ENCODE measurements around the gene MTERF2. TPM values are rescaled to one million over a fixed set of nuclear protein-coding genes. Genes with fewer than 3 reads are reported as not detected.
"Not testable (repeated sequence)": the region's sequence is repeated elsewhere in the genome, so short reads cannot be mapped to it uniquely, and the experiment has no call there.

The MTERF2 gene
- 2.8 TPM for total RNA-seq

- peak; percentile 99 for ATAC-seq
Observed at GRCh38 chr12:106986625-106987389, at the start of gene MTERF2. TSS of gene MTERF2 (minus strand) at chr12:106987146. CDS start at chr12:106978714, 8,432 bp downstream.

DNA sequence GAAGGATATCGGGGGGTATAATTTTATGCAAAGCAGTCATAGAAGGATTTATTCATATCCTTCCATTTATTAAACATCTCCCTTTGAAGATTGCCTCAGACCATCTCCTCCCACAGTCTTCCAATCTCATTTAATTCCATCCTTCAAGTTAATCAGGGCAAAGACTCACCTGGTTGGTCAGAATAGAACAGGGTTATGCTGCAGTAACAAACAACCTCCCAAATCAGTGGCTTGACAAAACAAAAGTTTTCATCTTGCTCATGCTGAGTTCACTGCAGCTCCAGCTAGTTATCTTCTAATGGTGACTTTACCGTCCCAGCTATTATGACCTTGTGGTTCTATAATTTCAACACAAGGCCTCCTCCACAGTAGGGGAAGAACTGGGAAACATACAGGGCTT lies 48.8 kb upstream of the MTERF2 start:
- ATAC-seq, result no peak

DNA sequence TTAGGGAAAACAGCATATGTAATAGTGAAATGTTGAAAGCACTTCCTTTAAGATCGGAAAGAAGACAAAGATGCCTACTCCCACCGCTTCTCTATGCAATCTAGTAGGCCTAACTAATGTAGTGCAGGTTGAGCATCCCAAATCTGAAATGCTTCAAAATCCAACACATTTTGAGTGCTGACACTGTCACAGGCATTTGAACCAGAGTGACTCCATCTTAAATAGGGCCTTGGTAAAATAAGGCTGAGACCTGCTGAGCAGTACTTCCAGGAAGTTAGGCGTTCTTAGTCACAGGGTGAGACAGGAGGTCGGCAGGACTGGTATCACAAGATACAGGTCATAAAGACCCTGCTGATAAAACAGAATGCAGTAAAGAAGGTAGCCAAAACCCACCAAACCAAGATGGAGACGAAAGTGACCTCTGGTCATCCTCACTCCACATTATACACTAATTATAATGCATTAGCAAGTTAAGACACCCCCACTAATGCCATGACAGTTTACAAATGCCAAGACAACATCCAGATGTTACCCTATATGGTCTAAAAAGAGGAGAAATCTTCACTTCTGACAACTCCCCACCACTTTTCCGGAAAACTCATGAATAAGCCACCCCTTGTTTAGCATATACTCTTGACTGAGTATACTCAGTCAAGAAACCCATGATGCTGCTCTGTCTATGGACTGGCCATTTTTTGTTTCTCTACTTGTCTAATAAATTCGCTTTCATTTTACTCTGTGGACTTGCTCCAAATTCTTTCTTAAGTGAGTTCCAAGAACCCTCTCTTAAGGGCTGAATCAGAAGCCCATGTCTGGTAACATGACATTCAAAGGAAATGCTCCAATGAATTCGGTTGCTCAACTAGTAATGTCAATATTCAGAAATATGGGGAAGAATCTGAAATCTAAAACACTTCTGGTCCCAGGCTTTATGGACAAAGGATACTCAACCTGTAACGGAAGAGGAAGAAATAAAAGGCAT lies 47.1 kb upstream of the MTERF2 start:
- ATAC-seq, result no peak

DNA sequence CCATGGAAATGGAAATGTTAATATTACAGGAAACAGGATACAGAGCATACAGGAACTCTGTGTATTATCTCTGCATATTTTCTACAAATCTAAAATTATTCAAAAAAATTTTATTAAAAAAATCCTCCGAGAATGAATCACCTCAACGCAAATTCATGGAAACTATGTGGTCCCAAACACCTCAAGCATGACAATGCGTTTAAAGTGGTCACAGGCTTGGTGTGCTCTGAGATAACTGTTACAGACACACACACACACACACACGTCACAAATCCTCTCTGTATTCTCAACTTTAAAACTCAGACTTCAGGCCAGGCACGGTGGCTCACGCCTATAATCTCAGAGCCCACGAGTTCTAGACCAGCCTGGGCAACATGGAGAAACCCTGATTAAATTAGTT lies 45.3 kb upstream of the MTERF2 start:
- ATAC-seq, result no peak

DNA sequence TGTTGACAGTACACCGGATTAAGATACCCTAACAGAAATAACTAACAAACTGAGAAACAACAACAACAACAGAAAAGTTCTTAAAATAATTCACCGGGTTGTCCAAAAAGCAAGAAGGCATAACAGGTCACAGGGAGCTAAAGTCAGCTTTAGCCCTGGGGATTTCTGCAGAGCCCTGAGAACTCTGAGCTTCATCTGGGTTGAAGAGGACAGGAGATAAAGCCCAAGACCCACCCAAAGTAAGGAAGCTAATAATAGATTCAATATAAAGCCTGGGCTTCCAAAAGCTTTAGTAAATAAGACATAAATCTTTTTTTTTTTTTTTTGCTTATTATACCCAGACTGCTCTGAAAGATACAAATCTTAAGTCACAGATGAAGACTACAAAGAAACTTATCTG lies 44.1 kb upstream of the MTERF2 start:
- ATAC-seq, result no peak

DNA sequence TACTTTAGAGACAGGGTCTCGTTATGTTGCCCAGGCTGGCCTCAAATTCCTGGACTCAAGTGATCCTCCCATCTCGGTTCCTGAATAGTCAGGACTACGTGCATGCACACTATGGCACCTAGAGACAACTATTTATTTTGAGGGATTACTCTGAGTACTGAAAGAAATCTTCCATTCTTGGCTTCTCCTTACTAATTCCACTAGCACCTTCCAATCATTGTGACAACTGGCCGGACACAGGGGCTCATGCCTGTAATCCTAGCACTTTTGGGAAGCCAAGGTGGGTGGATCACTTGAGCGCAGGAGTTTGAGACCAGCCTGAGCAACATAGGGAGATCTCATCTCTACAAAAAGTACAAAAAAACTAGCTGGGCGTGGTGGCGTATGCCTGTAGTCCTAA lies 42.1 kb upstream of the MTERF2 start:
- ATAC-seq, result no peak

- peak; percentile 100 for ATAC-seq
Observed at GRCh38 chr12:107027636-107028053, 40.7 kb upstream of the MTERF2 start.

GRCh38 chr12:107026806-107027635 lies 40.1 kb upstream of the MTERF2 start:
- ATAC-seq, result no peak

- not testable (repeated sequence) for ATAC-seq
Observed at GRCh38 chr12:107026356-107026755, 39.4 kb upstream of the MTERF2 start.

DNA sequence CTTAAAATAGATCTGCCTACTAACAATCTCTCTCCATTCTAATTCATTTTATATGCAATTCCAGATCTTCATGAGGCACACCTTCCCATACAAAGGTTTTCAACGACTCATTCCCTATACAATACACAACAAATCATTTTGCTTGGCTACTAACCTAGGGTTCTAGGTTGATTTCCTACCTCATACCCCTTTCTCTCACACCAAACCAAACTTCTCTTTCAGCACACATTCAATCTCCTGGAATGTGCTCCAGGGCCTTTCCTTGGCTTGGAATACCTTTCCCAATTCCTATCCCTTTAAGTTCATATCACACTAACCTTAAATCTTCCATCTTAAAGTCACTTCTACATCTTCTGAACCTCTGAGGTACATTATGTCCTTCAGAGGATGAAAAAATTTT lies 38.7 kb upstream of the MTERF2 start:
- no peak for ATAC-seq

DNA sequence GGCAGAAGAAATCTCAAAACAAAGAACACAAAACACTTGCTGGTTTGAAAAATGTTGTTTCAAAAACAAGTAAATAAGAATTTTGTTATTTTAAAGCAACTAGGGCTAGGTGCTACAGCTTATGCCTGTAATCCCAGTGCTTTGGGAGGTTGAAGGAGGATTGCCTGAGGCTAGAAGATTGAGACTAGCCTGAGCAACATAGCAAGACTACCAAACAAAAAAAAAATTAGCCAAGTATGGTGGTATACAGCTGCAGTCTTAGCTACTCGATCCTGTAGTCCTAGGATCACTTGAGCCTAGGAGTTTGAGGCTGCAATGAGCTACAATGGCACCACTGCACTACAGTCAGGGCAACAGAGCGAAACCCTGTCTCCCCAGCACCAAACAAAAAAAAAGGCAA lies 32.6 kb upstream of the MTERF2 start:
- ATAC-seq, result no peak

DNA sequence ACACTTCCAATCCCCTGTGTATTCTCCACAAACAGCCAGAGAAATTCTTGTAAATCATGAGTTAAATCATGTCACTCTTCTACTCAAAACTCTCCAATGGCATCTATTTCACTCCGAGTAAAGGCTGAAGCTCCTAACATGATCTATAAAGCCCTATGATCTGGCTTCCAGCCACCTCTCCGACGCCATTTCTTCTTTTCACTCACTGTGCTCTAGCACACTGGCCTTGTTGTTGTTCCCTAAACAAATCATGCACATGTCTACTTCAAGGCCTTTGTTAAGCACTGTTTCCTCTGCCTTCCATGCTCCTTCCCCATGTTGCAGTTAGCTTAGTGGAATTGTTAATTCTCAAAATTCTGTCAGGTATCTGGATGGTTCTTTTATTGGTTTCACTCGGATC lies 30.1 kb upstream of the MTERF2 start:
- ATAC-seq, result no peak

- ATAC-seq, result peak; percentile 98
Observed at GRCh38 chr12:107014055-107014454, 27.1 kb upstream of the MTERF2 start.

- ATAC-seq, result no peak
Observed at GRCh38 chr12:107012736-107013425, 25.9 kb upstream of the MTERF2 start.

DNA sequence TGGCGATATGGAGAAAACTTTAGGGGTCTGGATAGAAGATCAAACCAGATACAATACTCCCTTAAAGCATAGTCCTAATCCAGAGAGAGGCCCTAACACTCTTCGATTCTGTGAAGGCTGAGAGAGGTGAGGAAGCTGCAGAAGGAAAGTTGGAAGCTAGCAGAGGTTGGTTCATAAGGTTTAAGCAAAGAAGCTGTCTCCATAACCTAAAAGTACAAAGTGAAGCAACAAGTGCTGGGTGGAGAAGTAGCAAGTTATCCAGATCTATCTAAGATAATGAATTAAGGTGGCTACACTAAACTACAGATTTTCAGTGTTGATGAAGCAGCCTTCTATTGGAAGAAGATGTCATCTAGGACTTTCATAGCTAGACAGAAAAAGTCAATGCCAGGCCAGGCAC lies 24.6 kb upstream of the MTERF2 start:
- ATAC-seq, result no peak

DNA sequence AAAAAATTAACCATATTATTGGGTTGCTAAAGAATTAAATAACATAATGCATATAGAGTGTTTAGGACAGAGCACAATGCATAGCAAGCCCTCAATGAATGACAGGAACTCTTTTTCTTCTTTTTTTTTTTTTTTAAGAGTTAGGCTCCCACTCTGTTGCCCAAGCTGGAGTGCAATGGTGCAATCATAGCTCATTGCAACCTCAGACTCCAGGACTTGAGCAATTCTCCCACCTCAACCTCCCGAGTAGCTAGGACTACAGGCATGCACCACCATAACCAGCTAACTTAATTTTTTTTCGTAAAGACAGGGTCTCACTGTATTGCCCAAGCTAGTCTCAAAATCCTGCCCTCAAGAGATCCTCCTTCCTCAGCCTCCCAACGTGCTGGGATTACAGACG lies 20.5 kb upstream of the MTERF2 start:
- ATAC-seq, result no peak

GRCh38 chr12:107002665-107003064 lies 15.7 kb upstream of the MTERF2 start:
- not testable (repeated sequence) for ATAC-seq

- no peak for ATAC-seq
Observed at GRCh38 chr12:106999446-106999845, 12.5 kb upstream of the MTERF2 start.

DNA sequence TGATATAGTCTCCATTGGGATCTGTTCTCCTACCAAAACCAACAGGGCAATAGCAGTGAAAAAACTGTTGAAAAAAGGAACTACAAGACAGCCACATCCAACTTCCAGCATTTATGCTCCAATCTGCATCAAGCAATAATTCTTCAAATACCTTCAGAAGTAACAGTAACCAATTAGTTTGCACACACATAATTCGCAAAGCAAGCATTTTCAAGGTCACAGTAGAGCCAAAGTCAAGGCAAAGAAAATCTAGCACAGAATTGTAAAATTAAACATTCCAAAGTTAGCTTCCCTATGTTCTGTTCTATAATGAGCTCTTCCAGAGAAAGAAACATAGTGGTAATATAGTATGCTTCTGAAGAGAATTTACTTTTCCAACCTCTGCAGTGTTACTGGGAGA lies 11.0 kb upstream of the MTERF2 start:
- ATAC-seq, result no peak

DNA sequence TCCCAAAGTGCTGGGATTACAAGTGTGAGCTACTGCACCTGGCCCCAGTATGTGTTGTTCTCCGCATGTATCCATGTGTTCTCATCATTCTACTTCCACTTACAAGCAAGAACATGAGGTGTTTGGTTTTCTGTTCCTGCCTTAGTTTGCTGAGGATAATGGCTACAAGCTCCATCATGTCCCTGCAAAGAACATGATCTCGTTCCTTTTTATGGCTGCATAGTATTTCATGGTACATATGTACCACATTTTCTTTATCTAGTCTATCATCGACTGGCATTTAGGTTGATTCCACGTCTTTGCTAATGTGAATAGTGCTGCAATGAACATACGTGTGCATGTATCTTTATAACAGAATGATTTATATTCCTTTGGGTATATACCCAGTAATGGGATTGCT lies 9.2 kb upstream of the MTERF2 start:
- ATAC-seq, result not testable (repeated sequence)

DNA sequence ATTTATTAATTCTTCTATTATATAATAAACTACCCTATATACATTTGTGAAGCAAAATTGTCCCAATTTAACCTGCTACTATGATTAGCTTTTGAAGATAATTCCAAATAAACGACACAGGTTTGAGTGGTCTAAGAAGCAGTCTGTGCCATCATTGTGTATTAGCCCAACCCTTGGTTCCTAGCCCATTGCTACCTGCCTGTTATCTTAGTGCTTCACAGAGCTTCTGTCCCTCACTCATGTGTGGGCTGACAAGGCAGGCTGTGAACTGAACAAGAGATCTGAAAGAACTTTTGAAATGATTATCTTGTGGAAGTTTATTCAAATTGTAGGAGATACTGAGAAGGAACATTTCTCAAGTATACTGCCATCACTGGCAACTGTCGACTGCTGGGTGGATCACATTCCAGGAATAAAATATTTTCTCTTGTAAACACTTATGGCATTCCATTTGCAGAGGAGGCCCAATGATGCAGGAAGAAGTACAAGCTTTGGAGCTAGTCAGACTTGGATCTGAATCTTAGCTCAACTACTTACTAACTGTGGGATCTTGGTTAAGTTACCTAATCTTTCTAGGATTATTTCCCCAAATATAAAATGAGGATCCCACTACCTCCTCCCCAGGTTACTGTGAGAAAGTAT lies 7.8 kb upstream of the MTERF2 start:
- no peak for ATAC-seq

DNA sequence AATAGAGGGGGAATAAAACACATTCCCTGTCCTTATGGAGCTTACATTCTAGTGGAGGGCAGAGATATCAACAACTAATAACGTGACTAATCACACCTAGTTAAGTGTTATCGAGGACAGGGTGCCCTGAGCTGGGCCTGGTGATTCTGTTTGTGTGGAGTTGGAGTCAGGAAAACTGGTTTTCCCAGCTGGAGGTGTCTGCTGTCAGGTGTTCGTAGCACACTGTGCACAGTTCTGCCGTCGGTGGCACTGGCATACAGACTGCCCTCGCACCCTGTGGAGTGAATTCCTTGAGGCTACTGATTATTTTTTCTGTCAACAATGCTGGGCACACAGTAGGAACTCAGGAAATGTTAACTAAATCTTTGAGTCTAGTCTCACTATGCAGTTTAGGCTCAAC lies 900 bp upstream of the MTERF2 start:
- peak; percentile 49 for ATAC-seq

Measured in esophagus mucosa (tissue), 1 donor.